Fibroblast of lung (primary cell): ENCODE data around the gene FHAD1.

Source experiments
- CTCF ChIP-seq, 2 donors: IDR thresholded peaks in 1 of 2; conservative IDR thresholded peaks in 1 of 2; 1 replicate in 1 of 2; 2 replicates in 1 of 2; pipeline ENCODE4 v1.5.1; 2011 to 2012; ENCODE audit warnings: low read length in 2 of 2, control low read depth in 1 of 2, inconsistent platforms in 1 of 2, low read depth in 1 of 2, mild to moderate bottlenecking in 1 of 2
- EZH2 ChIP-seq: IDR thresholded peaks from 2 replicates; pipeline ENCODE4 v1.5.1; 2012; ENCODE audit warnings: low read length, control low read depth, mild to moderate bottlenecking; ENCODE audit errors: missing control alignments

GRCh38 chr1:15218287-15219279 is 28.4 kb upstream of the FHAD1 start:
- no peak for TF ChIP-seq CTCF (conservative IDR thresholded peaks at IDR 0.05 in 1 of 2, IDR thresholded peaks at IDR 0.05 in 1 of 2; ENCODE audit: low read depth in 1 of 2, low read length in 2 of 2)
- no peak for TF ChIP-seq EZH2
